ENCODE results near the gene STT3A.

Gene STT3A

GRCh38 chr11:125663910-125664309 lies 71.3 kb downstream of the STT3A start:
- DNase-seq (ENCODE audit: low read depth in 2 of 2), result no peak

GRCh38 chr11:125667151-125667550 lies 74.5 kb downstream of the STT3A start:
- no peak for DNase-seq (ENCODE audit: low read depth in 2 of 2)

GRCh38 chr11:125670172-125670571 lies 77.5 kb downstream of the STT3A start:
- no peak for DNase-seq (ENCODE audit: low read depth in 2 of 2)

DNA sequence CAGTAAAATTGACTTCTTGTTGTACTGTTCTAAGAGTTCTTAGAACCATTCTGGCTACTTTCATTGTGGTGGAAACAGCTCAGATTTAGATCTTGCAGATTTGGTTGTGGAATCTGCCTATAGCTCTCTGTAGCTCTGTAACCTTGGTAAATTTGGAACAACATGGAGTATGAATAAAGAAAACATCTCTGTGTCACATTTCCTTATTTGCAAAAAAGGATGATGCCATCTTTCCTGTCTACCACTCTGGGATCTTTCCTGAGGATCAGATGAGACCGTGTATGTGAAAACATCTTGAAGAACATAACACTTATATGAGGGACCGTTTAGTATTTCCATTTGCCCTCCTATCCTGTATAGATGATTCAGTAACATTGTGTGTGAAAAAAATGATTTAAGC lies 78.9 kb downstream of the STT3A start:
- DNase-seq (ENCODE audit: low read depth in 2 of 2), result no peak

Measured in stimulated activated CD4-positive, alpha-beta T cell treated with anti-CD3 and anti-CD28 coated beads, Interleukin-1b, Interleukin-23, amount 100 ng/mL, for 4 hours (primary cell).